Stimulated activated CD8-positive, alpha-beta memory T cell treated with anti-CD3 and anti-CD28 coated beads, Interleukin-4, amount 100 ng/mL, for 24 hours (primary cell): Measurements from ENCODE around the gene CDH12.

Source experiments
- DNase-seq: peaks from one replicate; pipeline ENCODE4 v3.0.0-alpha.2; 2020; ENCODE audit warnings: low read depth

CDH12 gene

DNA sequence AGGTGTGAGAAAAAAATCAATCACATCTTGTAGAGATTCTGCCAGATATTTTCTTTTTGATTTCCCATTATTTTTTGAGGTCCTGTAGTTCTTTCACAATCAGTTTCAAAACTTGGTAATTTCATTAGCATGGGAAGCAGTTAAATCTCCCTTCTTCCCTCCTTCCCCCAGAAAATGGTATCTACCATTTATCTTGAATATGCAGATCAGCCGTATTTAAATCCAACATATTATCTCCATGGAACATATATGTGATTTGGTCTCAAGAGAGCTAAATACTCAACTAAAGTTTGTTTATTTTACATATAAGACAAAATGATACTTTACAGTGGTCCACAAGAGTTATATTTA, 1034.8 kb downstream of the CDH12 start:
- no peak for DNase-seq

DNA sequence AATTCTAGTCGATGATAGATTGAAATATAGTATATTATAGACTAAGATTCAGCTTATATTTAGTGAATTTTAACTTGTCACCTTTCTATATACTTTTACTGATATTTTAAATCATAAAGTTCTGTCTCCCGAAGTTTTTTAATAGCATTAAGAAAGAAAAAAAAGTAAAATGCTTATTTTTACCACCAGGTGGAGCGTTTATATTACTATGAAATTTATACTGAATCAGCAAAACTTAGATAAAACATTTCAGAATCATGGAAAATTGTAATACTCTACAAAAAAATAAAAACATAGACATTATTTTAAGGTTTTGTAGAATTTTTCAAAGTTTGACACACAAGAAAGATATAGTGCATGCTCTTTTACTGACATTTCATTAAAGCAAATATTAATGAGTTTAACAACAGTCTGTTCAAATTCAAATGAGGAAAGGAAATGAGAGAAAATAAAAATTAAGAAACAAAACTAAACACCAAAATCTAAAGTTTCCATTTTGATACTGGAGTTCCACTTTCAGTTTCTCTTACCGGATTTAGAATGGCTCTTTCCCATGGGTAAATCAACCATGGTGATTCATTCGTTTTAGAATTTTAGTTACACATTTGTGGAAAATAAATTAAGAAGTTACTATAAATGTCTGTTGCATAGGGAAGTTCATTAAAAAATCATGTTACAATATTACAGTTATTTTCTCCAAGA, 1035.3 kb downstream of the CDH12 start:
- no peak for DNase-seq

DNA sequence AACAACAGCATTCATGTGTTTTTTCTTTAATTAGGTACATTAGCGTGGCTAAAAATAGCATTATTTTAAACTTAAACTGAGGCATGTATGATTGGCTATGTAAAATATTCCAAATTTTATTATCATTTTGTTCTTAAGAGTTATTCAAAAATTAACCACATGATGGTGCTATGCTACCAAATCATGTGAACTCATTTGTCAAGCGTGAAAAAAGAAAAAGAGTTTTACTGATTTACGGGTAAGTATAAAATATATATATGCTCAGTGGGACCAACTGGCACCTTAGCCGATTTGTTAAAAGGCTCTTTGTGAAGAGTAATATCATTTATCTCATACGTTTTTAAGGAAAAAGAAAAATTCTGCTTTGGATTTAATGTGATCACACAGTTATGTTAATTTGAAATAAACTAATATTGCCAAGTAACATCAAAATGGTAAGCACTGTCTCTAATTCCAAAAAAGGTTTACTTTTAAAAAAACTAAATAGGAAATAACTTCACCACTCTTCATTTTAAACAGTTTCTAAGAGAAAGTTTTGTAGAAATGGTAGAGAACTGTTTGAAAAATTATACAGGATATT, 1042.3 kb downstream of the CDH12 start:
- no peak for DNase-seq

DNA sequence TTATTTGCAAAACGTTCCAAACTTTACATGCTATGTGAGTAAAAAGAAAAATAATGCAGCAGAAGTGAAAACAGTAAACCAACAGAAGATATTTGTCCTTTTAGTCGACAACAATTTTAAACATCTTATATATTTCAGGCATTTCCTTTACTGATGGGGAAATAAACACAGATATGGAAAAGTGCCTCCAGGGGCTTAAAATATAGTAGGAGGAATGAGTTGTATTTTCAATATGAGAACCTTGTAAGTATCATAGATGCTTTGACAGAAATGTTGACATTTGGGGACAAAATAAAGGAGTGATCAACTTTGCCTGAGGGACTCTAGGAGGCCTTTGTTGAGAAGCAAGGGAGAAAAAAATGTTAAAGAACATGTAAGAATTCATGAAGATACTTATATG, 1043.5 kb downstream of the CDH12 start:
- no peak for DNase-seq

DNA sequence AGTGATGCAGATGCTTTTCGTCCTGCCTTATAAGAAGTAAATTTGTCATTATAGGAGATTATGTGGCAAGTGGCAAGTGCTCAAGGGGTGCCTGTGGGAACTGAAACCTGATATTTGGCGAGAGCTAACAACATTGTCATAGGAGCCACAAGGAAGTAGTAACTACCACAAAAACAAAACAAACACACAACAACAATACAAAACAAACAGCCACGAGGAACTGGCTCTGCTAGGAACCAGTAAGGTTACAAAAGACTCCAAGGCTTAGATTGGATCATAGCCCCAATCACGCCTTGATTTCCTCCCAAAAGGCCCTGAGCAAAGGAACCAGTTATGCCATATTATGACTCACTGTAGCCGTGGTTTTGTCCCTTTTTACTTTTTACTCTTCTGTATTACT, 1045.2 kb downstream of the CDH12 start:
- DNase-seq = no peak

DNA sequence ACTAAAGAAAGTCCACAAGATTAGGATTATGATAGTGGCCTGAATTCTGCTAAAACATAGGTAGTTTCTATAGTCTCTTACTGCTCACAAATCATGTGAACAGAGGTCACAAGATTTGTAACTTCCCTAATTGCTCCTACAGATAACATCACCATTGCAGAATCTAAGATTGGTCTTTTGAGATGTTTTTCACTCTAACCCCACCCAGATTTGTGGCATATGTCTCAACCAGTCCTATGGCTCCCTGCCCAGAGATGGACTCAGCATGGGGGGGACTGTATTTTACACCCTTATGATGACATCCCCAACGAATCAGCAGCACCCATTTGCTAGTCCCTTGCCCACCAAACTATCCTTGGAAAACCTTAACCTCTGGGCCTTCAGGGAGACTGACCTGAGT, 1046.2 kb downstream of the CDH12 start:
- no peak for DNase-seq

DNA sequence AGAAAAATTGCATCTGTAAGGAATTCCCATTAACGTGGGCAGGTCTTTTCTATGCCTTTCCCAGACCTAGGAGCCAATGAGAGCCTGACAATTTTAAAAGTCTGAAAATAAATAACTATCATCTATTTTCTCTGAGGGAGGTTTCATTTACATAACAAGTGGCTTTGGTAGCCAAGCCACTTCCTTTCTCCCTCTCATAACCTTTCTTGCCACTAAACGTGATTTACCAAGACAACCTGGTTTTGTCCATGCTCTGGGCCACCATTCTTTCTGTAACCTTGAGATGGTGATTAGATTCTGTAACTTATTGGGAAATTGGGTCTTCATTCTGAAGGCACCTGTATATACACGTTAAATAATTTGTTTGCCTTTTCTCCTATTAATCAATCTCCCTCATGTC, 1046.9 kb downstream of the CDH12 start:
- no peak for DNase-seq

DNA sequence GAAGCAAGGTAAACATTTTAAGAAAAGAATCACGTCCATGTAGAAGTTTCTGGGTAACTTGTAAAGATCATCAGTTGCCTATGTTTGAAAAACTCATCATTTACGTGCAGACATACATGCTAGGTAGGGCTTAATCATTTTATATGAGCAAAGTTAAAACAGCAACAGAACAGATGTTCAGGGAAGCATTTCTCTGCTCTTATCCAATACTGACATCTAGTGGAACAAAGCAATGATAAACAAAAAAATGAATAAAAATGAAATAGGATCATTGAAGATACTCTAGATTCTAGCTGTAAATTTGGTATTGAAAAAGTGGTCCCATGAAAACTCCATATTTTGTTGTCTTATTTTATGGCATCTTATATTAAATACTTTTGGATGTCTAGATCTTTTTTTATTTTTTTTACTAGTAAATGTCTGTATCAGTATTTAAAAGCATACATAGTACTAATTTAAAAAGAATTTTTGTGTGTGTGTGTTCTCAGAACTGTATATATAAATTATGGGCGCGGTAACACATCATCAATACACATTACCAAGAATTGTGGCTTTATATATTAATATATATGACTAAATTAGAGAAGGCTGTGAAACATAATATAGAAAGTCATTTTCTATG, 1050.2 kb downstream of the CDH12 start:
- DNase-seq = no peak

DNA sequence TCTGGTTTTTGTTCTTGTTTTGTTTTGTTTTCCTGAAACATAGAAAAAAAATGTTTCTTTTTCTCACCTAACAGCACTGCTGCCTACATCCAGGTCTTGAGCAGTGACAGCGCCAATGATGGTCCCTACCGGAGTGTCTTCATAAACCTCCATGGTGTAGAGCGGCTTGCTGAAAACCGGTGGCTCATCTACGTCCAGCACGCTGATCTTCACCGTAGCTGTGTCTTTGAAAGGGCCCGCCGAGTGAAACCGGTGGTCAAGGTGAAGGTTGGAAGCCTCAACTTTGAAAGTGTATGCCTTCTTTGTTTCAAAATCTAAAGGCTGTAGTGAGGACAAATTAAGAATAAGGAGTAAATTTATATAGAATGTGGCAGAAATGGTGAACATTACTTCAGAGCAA, 1051.0 kb downstream of the CDH12 start:
- no peak for DNase-seq

DNA sequence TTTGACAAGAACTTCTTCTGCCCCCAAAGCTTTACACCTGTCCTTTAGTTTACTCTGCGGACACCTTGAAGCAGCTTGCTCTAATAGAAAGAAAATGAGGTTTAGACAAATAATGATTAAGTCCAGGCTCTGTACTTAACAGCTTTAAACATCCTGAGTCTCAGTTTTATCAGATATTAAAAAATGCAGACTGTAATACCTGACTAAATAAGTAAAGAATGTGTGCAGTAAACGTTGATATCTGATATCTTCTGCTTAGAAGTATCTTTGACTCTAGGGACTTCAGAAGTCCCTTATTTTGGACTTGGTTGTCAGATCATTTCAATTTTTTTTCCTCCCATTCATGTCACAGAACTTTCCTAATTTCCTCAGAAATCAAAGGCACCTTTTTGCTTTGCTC, 1060.4 kb downstream of the CDH12 start:
- DNase-seq = no peak

DNA sequence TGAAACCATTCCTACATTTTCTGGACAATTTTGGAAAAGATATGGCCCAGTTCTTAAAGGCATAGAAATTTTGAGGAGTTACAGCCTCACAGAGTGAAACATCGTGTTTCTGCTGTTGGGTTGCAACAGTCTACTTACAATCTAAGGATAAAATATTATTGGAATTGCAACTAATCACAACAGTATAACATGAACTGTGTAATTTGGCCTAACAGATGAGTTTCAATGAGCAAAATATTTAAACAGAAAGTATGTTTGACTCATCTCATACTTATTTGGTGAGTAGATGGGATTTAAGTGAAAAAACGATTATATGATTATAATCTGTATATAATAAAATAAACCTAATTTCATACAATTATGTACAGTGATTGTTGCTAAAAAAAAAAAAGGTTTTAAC, 1061.8 kb downstream of the CDH12 start:
- DNase-seq = no peak

DNA sequence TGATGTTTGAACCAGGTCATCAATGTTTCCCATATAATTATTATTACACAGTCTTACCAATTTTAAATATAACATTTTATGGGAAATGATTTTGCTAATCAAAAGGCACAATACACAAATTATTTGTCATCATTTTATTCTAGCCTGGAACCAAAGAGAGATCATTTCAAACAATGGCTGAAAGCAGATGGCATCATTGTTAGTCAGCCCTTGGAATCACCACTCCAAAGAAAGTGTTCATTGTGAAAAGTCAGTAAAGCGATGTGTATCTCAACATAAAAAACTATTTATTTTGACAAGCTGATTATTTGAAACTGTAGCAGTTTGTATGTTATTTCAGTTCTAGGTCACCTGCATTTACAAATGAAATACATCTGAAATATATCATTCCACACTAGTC, 1068.7 kb downstream of the CDH12 start:
- no peak for DNase-seq

DNA sequence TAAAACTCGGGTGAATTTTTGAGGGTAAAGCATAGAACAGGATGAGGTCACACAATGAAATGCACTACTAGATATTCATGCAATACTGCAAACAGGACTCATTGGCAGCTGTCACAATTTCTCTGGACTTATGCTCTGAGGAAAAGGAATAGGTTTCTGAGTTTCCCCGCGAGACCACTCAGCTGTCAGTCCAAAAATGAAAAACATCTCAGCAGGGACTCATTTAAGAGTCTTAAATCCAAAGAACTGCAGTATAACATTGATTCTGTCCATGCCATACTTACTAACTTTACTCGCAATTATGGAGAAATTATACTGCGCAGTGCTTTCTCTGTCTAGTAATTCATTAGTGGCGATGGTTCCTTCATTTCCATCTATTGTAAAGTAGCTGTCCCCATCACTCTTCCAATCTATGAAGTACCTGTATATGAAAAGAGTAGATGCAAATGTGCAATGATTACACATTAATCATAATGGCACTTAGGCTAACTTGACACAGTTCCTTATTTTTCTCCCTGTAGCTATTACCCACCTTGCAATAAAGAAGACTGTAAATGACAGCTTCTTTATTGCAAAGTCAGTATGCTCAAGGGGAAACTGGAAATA, 1070.0 kb downstream of the CDH12 start:
- DNase-seq = no peak

DNA sequence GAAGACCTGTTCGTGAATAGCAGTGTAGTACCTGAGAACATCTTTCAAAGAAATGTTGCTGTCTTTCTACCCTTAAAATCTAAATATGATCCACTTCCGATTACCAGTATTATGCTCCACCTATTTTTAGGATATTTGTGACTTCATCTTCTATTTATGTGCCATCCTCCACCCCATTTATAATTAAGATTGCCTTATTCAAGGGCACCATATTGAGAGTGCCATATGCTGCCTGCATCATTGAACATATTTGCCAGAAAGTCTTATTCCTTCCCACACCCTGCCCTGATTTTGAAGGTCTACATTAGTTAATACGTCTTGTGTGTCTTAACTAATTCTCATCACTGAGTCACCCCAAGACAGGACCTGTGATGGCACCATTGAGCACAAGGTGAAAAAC, 1076.7 kb downstream of the CDH12 start:
- no peak for DNase-seq

DNA sequence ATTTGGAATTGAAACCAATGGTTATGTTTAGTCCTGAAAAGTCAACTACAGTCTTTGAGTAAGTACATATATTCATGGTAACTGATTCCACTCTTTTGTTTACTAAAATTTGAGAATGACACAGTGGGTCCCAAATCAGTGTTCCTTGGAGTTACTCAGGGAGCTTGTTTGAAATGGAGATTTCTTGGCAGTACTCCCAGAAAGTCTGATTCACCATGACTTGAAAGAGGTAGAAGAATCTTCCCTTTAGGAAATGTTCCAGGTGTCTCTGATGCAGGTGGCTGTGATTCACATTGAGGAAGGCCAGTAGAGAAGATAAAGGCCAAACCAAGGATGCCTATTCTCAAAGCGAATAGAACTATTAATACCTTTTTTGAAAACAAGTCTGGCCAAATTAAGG, 1078.3 kb downstream of the CDH12 start:
- DNase-seq = no peak

DNA sequence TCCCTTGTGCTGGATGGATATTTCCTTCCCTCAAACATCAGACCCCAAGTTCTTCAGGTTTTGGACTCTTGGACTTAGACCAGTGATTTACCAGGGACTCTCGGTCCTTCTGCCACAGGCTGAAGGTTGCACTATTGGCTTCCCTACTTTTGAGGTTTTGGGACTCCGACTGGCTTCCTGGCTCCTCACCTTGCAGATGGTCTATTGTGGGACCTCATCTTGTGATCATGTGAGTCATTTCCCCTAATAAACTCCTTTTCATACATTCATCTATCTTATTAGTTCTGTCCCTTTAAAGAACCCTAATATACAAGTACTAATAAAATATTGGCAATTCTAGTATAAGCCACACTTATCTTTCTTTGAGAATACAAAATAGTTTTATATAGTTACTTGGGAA, 1078.9 kb downstream of the CDH12 start:
- DNase-seq = no peak

DNA sequence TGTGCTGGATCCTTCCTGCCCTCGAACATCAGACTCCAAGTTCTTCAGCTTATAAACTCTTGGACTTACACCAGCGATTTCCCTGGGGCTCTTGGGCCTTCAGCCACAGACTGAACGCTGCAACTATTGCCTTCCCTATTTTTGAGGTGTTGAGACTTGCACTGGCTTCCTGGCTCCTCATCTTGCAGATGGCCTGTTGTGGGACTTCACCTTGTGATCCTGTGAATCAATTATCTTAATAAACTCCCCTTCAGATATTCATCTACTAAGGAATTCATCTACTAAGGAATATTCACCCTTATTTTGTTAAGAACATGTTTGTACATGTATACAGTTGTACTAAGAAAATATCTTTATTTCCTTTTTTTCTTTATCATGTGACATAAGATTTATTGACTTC, 1079.7 kb downstream of the CDH12 start:
- no peak for DNase-seq

DNA sequence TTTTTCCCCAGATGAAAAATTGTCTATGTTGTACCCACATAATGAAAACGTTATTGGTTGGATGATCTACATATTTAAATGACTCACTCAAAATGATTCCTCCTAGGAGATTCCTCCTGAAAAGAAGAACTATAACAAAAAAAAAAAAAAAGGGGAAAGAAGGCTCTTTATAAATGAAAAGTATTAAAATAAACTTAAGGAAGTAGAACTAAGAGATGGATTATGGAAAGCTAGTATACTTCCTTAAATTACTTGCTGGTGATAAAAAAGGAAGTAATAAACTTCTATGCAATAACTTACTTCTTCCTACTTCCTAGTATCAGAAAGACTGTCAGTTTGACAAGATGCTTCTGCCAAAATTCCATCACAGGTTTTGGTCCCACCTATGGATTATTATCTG, 1087.7 kb downstream of the CDH12 start:
- DNase-seq = no peak

DNA sequence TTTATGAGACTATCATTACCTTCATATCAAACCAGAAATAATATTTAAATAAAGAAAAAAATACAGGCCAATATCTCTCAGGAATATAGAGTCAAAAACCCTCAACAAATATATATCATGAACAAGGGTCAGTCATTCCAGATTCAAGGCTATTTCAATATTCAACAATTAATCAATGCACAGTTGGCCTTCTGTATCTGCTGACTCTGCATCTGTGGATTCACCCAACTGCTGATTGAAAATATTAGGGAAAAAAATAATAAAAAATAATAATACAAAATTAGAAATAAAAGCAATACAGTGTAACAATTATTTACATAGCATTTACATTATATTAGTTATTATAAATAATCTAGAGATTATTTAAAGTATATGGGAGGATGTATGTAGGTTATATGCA, 1114.0 kb downstream of the CDH12 start:
- no peak for DNase-seq

DNA sequence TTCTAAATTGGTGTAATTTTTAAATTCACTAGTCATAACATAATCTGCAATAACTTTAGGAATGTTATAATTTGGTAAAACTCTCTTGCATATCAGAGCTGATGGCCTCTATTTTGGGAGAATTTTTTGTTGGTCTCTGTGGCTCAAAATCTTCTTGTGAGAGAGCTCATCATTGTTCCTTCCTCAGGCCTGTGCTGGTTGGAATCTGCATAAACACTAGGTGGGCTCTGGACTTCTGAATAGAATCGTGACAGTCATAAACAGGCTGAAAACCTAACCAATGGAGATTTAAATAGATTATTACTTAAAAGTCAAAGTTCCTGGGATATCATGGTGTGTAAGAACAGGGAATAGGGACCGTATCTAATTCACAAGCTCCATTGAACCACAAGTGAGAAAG, 1129.6 kb downstream of the CDH12 start:
- no peak for DNase-seq

DNA sequence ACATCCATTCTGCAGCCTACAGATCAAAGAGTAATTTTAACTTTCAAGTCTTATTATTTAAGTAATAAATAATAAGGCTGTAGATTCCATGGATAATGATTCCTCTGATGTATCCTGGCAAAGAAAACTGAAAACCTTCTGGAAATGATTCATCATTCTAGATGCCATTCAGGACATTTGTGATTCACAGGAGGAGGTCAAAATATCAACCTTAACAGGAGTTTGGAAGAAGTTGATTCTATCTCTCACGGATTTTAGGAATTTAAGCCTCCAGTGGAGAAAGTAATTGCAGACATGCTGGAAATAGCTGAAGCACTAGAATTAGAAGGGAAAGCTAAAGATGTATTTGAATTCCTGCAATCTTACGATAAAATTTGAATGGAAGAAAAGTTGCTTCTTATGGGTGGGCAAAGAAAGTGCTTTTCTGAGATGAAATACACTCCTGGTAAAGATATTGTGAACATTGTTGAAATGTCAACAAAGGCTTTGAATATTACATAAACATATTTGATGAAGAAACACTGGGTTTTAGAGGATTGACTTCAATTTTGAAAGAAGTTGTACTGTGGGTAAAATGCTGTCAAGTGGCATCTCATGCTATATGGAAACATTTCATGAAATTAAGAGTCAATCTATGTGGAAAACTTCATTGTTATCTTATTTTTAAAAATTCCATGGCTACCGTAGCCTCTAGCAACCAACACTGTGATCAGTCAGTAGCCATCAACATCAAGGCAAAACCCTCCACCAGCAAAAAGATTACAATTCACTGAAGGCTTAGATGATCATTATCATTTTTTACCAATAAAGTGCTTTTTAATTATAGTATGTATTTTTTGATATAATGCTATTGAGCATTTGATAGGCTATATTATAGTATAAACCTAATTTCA, 1141.0 kb downstream of the CDH12 start:
- DNase-seq = no peak

DNA sequence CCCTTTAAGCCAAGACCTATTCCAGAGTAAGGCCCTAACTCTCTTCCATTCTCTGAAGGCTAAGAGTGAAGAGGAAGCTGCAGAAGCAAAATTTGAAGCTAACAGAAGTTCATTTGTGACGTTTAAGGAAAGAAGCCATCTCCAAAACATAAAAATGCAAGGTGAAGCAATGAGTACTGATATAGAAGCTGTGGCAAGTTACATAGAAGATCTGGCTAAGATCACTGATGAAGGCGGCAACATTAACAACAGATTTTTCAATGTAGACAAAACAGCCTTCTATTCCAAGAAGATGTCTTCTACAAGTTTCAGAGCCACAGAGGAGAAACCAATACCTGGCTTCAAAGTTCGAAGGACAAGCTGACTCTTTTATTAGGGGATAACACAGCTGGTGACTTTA, 1143.4 kb downstream of the CDH12 start:
- DNase-seq = no peak
